Colonic mucosa (tissue), 4 donors: Measurements from ENCODE around the gene UBE3C. TPM values are rescaled to one million over a fixed set of nuclear protein-coding genes. Genes with fewer than 3 reads are reported as not detected.

ENCODE experiments used
- DNase-seq: peaks from one replicate; pipeline ENCODE4 v3.0.0-alpha.2; 2020
- H3K27ac ChIP-seq: fragments of 200-600 bp; one replicate; pipeline ENCODE4 v1.8.0; 2021
- H3K27me3 ChIP-seq: fragments of 200-600 bp; one replicate; pipeline ENCODE4 v1.8.0; 2021
- H3K36me3 ChIP-seq: fragments of 200-600 bp; one replicate; pipeline ENCODE4 v1.8.0; 2021
- H3K4me1 ChIP-seq: fragments of 200-600 bp; one replicate; pipeline ENCODE4 v1.8.0; 2021; ENCODE audit warnings: mild to moderate bottlenecking
- H3K4me3 ChIP-seq: fragments of 200-600 bp; one replicate; pipeline ENCODE4 v1.8.0; 2021
- H3K9ac ChIP-seq, 2 donors: one replicate each; pipeline ENCODE4 v1.7.0; 2013; ENCODE audit warnings: control low read depth in 2 of 2, low read depth in 2 of 2, low read length in 2 of 2
- H3K9me3 ChIP-seq: fragments of 200-600 bp; one replicate; pipeline ENCODE4 v1.8.0; 2021
- CTCF ChIP-seq: fragments of 200-600 bp; IDR thresholded peaks from one replicate; pipeline ENCODE4 v1.8.0; 2022; ENCODE audit warnings: antibody characterized with exemption, mild to moderate bottlenecking
- intact Hi-C: fragments of 100-400 bp; cut with DNase I; formaldehyde crosslinking; loops from one replicate; pipeline ENCODE4 v1.14.1; 2022
- total RNA-seq, 2 donors: library from RNA; stranded (reverse); fragmentation: NEBNext Ultra II Directional in 1 of 2; extraction: Animal tissue kit (Norgen Biotek cat#: 25700) in 1 of 2; gene quantifications; one replicate each; pipeline ENCODE4 v1.2.1, GENCODE V29; 2021
- donor health status: healthy.
- donor health status: DM: no; HTN: no; CAD: no.
- donor health status: DM: no; HTN: no; CAD: no.

The UBE3C gene
- total RNA-seq: 10 to 100 TPM; 50.9 to 60.7 TPM

DNA sequence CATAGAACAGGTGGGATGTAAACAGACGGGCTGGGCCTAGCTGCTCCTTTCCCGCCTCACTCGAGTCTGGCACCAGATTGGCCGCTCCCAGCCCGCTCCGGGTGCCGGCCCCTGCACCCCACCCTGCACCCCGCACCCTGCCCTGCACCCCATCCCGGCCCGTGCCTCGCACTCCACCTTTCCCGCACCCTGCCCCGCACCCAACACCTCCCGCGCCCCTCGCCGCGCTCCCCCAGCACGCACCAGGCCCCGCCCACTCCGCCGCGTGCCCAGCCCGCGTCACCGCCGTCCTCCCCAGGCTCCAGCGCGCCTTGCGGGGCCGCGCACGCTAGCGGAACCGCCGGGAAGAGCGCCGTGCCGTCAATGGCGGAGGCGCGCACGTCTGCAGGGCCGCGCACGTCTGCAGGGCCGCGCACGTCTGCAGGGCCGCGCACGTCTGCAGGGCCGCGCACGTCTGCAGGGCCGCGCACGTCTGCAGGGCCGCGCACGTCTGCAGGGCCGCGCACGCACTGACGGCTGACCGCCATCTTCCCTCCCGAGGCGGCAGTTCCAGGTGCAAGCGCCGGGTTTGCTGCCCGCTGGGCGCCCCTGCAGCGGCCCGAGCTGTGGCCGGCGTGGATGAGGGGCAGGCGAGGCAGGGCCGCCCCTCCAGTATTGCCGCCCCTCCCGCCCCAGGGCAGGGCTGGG is at the start of gene UBE3C:
TSS of gene UBE3C (plus strand) at position 503 of the 687 bp plus-strand sequence. CDS start 347 bp downstream, outside the sequence.
- Histone ChIP-seq H3K9ac (peak within 1 kb of the TSS; percentile 85 to 95), H3K9me3 (no peaks in the 10 kb centered on the region), H3K4me3 (peak within 1 kb of the TSS; percentile 86), H3K4me1 (peaks cover 5% of the 10 kb centered on the region), H3K27me3 (no peaks in the 10 kb centered on the region), H3K36me3 (no peaks in the 10 kb centered on the region), H3K27ac (peak within 1 kb of the TSS; percentile 90)
- TF ChIP-seq CTCF: no peak
- DNase-seq: peak; percentile 91
- intact Hi-C loops: no loop called here

DNA sequence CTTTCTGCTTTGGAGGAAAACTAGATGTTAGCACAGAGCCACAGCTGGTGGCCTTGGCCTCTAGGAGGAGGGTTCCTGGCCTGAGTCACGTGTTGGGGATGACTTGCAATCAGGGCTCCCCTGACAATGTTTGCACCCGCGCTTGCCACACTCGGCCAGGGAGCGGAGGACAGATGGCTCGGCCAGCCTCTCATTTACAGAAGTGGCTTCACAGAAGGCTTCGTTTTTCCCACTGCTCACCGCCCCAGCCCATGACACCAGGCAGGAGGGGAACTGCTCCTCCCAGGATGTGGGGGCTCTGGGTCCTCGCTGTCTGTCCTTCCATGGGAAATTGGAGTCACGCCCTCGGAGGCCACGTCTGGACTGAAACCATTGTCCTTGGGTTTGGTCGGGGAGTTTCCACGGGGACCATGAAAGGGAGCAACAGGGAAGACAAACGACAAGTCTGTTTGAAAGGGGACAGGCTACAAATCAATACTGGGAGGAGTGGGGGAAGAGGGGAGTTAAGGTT is 49.6 kb upstream of the UBE3C start:
- intact Hi-C loops: no loop called here
- no peaks in the 10 kb centered on the region for H3K4me1 ChIP-seq
- no peak overlapping the region for H3K9ac ChIP-seq
- no peaks in the 10 kb centered on the region for H3K27me3 ChIP-seq
- no peak for DNase-seq
- TF ChIP-seq CTCF: no peak
- H3K9me3 ChIP-seq: no peaks in the 10 kb centered on the region
- H3K36me3 ChIP-seq: no peaks in the 10 kb centered on the region
- H3K4me3 ChIP-seq: no peak overlapping the region
- H3K27ac ChIP-seq: no peak overlapping the region

DNA sequence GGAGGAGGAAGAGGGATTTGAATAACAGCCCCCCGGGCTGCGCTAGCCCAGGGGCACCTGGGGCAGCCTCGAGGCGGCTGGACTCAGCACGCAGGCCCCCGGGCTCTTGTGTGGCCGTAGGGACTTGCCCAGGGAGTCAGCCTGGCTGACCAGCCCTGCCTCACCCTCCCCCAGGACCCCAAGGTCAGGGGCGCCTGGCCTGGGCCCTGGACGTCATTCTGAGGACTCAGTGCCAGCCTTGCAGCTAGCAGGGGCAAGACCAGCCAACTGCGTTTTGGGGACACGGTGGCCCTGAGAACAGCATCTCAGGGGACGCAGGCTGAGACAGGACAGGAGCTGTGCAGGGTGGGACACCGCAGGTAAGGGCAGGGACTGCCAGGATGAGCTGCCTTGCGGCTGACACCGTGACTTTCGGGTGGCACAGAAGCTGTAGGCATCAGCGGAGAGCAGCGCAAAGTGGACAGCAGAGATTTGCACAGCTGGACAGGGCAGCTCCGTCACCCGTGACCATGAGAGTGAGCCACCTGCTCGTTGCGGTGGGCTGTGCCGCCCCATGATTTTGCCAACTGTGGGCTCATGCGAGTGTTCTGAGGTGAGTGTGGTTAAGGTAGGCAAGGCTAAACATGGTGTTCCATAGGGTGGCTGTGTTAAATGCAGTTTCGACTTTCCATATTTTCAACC is 48.1 kb upstream of the UBE3C start:
- Histone ChIP-seq H3K27ac (no peak overlapping the region), H3K27me3 (no peaks in the 10 kb centered on the region), H3K9ac (no peak overlapping the region), H3K4me3 (no peak overlapping the region), H3K36me3 (no peaks in the 10 kb centered on the region), H3K4me1 (no peaks in the 10 kb centered on the region), H3K9me3 (no peaks in the 10 kb centered on the region)
- TF ChIP-seq CTCF: no peak
- intact Hi-C loops: no loop called here
- DNase-seq: no peak

DNA sequence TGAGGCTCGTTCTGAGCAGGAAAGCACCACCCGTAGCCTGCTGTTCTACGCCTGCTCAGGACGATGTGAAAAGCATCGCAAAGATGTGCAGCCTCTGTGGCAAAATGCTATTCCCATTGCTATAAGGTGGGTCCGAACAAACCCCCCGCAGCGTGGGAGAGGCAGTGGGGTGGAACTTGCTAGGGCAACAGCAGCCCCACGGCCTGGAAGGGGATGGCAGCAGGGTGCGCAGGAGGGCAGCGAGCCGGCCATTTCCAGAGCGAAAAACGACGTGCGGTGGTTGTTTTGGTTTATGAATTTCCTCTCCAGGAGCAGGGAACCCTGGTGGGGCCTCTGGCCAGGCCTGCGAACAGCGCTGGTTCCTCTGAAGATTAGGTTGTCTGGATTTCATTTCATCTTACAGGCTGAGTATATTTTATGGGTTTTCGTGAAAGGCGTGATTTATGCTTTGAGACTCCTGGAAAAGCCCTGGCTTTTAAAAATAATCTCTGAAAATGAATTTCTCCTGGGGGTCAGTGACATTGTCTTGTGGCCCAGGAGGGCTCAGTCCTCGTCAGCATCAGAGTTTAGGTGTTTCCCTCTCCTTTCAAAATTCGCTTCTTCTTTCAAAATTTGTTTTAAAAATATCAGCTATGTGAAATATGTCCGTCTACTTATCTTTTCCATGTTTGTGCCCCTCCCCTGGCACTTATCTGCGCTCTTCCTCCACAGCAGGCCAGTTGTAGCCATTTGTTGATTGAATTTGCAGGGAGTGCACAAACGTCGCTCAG is 42.3 kb upstream of the UBE3C start:
- Histone ChIP-seq H3K9ac (no peak overlapping the region), H3K27ac (no peak overlapping the region), H3K36me3 (no peaks in the 10 kb centered on the region), H3K27me3 (no peaks in the 10 kb centered on the region), H3K4me3 (no peak overlapping the region), H3K9me3 (no peaks in the 10 kb centered on the region), H3K4me1 (no peaks in the 10 kb centered on the region)
- no peak for DNase-seq
- no peak for TF ChIP-seq CTCF
- intact Hi-C loops: no loop called here

- TF ChIP-seq CTCF: no peak
- no peak for DNase-seq
- no peak overlapping the region for H3K4me3 ChIP-seq
- no peak overlapping the region for H3K27ac ChIP-seq
- H3K27me3 ChIP-seq: no peaks in the 10 kb centered on the region
- H3K36me3 ChIP-seq: no peaks in the 10 kb centered on the region
- no peaks in the 10 kb centered on the region for H3K9me3 ChIP-seq
- no peaks in the 10 kb centered on the region for H3K4me1 ChIP-seq
- intact Hi-C loops: no loop called here
- no peak overlapping the region for H3K9ac ChIP-seq
Measured at GRCh38 chr7:157097056-157097329, 41.7 kb upstream of the UBE3C start.
